Esophagus squamous epithelium (tissue), 4 donors: ENCODE measurements around the gene SLC6A2.

Source experiments
- CTCF ChIP-seq, 6 experiments: fragments of 450-650 bp in 4 of 6; fragments of 200-600 bp in 2 of 6; sonication (generic) in 2 of 6; IDR thresholded peaks; one replicate each; pipeline ENCODE4 v1.5.1; 2016 to 2019; ENCODE audit warnings: antibody characterized with exemption in 6 of 6, mild to moderate bottlenecking in 4 of 6, moderate library complexity in 4 of 6
- POLR2A ChIP-seq, 4 donors: fragments of 450-650 bp; IDR thresholded peaks; one replicate each; pipeline ENCODE4 v1.6.1; 2017; ENCODE audit warnings: antibody characterized with exemption in 4 of 4, mild to moderate bottlenecking in 4 of 4, moderate library complexity in 3 of 4

GRCh38 chr16:55710466-55710865 is 54.7 kb downstream of the SLC6A2 start:
- TF ChIP-seq POLR2A (IDR thresholded peaks at IDR 0.05): no peak
- TF ChIP-seq CTCF (IDR thresholded peaks at IDR 0.05): no peak
